NB4 (cell line): ENCODE data around the gene GFER.

Experiments used
- MYC ChIP-seq: IDR thresholded peaks from 2 replicates; pipeline ENCODE4 v1.6.1; 2011; ENCODE audit warnings: low read depth, low read length
- POLR2A ChIP-seq: IDR thresholded peaks from 2 replicates; pipeline ENCODE4 v1.6.1; 2011; ENCODE audit warnings: mild to moderate bottlenecking; ENCODE audit not compliant: insufficient read length; ENCODE audit errors: extremely low read depth
- TF ChIP-seq, protein P1 (sequence below): IDR thresholded peaks from one replicate; pipeline ENCODE4 v1.5.1; 2012; ENCODE audit warnings: low read depth, low read length

DNA sequence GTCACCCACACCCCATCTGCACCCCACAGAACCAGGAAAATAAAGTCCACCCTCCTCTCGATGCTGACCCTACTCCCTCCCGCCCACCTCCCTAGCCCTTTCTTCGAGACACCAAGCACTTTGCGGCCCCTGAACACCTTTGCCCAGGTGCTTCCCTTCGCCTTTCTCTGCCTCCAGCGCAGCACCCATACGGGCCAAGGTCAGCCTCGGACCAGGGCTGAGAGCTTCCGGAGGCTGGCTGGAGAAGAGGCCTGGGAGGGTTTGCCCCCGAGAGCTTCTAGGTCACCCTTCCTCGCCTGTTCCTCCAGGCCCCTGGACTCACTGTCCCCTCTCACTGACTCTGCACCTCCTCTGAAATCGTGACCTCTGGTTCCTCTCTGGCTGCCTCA, 40.0 kb downstream of the GFER start:
- TF ChIP-seq POLR2A: no peak
- TF ChIP-seq, protein P1, sequence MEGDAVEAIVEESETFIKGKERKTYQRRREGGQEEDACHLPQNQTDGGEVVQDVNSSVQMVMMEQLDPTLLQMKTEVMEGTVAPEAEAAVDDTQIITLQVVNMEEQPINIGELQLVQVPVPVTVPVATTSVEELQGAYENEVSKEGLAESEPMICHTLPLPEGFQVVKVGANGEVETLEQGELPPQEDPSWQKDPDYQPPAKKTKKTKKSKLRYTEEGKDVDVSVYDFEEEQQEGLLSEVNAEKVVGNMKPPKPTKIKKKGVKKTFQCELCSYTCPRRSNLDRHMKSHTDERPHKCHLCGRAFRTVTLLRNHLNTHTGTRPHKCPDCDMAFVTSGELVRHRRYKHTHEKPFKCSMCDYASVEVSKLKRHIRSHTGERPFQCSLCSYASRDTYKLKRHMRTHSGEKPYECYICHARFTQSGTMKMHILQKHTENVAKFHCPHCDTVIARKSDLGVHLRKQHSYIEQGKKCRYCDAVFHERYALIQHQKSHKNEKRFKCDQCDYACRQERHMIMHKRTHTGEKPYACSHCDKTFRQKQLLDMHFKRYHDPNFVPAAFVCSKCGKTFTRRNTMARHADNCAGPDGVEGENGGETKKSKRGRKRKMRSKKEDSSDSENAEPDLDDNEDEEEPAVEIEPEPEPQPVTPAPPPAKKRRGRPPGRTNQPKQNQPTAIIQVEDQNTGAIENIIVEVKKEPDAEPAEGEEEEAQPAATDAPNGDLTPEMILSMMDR: no peak
- TF ChIP-seq MYC: no peak
